PC-3 (cell line): ENCODE measurements around the gene NIPSNAP2.

Experiments
- CTCF ChIP-seq: fragments of 300-600 bp; sonication (generic); conservative IDR thresholded peaks from 2 replicates; pipeline ENCODE4 v1.5.1; 2017; ENCODE audit warnings: antibody characterized with exemption, low read depth, mild to moderate bottlenecking, low read length
- EZH2 ChIP-seq: fragments of 300-600 bp; sonication (generic); IDR thresholded peaks from one replicate; pipeline ENCODE4 v1.6.1; 2017; ENCODE audit warnings: antibody characterized with exemption, mild to moderate bottlenecking, low read length; ENCODE audit not compliant: unreplicated experiment
- EZH2phosphoT487 ChIP-seq: fragments of 300-600 bp; sonication (generic); IDR thresholded peaks from 2 replicates; pipeline ENCODE4 v1.6.1; 2018; ENCODE audit warnings: mild to moderate bottlenecking, antibody characterized with exemption, low read length, borderline replicate concordance

DNA sequence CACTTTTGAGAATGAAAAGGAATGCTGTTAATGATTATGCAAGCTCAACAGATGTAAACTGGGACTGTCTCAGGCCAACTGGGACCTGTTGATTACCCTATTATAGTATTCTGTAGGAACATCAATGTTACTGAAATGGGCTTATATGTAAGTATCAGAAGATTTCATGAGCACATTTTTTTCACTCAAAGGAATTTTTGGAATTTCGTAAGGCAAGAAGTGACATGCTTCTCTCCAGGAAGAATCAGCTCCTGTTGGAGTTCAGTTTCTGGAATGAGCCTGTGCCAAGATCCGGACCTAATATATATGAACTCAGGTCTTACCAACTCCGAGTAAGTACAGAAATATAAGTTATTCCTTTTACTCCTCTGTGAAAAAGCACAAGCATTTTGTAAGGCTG is 19.2 kb downstream of the NIPSNAP2 start:
- no peak for TF ChIP-seq CTCF
- TF ChIP-seq EZH2phosphoT487: no peak
- no peak for TF ChIP-seq EZH2
